SHP77 (cell line): ENCODE results near the gene WSCD1.

Experiments
- DNase-seq, 2 experiments: peaks; one replicate each; lab custom pipeline; 2025; lab: John Stamatoyannopoulos, UW

WSCD1 gene

DNA sequence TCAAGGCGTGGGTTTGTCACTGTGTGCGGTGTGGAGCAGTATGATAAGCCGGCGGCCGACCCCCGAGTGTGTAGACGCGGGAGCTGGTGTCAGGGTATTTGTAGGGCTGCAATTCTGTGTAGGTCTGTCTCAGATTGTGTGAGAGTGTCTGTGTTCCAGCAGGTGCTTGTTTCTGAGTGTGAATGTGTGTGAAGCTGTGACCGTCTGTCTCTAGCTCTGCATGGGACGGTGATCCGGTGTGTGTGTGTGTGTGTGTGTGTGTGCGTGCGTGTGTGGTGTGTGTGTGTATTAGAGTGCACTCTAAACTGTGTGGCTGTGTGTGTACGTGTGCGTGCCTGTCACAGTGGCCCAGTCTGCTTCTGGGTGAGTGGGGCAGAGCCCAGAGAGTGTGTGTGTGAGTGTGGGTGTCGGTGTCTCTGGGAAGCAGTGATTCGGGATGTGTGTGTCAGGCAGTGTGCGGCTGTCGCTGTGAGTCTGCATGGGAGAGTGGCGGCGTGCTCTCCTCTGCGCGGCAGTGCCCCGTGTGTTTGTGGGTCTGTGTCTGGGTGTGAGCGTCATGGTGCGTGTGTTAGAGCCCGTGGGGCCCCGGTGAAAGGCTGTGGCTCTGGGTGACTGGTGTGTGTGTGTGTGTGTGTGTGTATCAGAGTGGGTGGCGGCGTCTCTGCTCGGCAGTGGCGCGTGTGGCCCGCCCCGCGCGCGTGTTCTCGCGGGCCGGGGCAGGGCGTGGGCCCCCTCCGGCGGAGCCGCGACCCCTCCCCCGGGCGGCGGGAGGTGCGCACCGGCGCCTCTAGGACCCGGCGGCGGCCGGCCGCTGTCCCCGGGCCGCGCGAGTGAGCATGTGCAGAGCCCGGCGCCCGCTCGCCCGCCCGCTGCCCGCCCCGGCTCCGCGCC, at the start of gene WSCD1:
Gene WSCD1 (plus strand): TSS at position 841 of the 891 bp plus-strand sequence. CDS start 10,280 bp downstream, outside the sequence.
- DNase-seq: no peak

DNA sequence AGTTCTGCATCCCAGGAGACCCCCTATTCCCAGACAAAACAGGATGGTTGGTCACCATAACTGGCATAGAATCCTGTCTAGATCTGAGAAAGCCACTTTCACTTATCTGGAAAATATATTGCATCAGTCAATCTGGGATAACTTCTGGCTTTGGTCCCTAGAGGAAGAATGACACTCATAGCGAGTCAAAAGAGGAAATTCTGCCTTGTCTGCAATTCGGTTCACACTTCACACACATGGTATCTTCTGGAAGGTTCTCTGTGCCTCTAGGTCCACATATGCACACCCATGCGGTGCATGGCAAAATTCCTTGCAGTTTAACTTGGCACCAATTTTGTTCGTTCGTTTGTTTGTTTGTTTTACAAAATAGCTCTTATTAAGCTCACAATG, 49.2 kb upstream of the WSCD1 start:
- DNase-seq: no peak

DNA sequence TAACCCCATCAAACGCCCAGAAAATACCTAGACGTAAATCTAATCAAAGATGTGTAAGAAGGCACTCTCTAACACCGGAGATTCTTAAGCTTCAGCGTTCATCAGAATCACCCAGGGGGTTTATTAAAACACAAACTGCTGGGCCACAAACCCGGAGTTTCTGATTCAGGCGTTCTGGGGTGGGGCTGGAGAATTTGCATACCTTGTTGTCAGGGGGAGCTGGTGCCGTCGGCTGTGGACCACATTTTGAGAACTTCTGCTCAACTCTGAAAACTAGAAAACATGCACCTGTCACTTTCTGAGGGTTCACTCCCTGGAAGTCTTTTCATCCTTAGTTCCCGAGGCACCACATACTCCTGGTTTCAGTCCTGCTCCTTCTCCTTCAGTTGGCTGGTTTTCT, 48.6 kb upstream of the WSCD1 start:
- no peak for DNase-seq

DNA sequence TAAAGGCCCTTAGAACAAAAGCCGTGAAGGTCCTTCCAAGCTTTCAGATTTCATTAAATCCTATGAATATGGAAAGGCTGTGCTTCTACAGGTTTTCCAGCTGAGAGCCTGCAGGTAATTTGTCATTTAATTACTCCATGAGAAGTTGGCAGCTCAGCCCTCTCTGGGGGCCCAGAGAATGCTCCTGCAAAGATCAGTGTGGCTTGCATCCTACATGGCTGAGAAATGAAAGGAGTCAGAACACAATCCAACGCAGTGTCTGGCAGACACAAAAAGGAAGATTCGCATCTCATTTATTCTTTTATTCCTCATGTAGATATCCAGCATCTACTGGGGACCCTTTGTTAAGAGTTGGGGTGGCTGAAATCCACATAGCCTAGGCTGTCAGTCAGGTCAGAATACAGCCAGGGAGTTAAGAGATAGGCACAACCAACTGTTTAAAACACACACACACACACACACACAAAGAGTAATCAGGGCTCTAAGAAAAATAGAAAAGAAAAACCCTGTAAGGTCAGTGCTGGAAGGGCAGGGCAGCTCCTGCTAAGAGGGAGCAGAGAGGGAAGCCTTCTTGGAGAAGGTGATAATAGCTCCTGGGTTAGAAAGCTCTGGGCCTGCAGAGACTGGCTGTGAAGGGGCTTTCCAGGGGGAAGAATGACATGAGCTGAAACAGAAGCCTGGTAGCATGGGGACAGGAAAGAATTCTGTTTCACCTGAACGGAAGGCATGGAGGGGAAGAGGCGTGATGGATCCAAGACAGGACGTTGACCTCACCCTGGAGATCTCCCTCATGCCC, 46.9 kb upstream of the WSCD1 start:
- no peak for DNase-seq

DNA sequence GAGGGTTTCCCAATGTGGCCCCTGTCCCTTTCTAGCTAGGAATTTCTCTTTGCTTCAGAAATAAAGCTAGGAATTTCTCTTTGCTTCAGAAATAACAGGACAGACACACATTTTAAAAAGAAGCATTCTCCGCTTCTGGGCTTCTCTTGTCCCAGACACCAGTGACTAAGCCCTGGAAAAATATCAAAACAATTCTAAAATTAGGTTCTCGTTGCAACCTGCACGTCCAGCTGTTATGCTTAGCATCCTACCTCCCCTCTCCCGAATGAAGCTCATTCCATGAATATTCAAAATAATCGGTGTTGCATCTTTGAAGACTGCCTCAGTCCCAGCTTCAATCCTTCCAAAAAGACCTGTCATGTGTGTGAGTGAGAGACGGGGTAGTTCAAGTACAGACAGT, 45.6 kb upstream of the WSCD1 start:
- DNase-seq: no peak

DNA sequence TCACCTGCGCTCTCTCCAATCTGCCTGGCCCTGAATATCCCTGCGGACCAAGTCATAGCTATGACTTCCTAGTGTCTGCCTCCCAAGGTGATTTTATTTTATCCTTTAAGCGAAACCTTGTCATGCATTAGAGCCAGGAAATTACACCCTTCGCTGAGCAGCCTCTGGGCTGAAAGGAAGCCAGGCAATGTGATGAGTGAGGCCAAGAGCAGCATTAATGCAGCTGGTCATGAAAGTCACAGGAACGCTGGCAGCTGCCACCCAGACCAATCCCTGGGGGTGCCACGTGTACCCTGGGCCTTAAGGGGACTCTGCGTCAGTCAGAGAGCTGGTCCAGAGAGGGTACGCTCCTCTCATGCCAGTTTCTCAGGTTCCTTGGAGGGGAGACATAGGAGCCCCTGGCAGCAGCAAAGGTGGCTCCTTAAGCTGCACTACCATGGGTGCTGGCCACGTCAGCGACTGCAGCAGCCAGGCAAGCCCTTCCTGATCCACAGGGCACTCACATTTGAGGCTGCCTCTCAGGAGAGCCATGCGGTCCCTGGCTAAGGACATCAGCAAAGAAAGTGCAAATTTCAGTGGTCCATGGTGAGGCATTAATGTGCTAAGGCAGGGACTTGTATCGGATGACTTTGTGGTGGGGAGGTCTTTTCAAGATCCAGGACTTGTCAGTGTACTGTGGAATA, 42.7 kb upstream of the WSCD1 start:
- no peak for DNase-seq

DNA sequence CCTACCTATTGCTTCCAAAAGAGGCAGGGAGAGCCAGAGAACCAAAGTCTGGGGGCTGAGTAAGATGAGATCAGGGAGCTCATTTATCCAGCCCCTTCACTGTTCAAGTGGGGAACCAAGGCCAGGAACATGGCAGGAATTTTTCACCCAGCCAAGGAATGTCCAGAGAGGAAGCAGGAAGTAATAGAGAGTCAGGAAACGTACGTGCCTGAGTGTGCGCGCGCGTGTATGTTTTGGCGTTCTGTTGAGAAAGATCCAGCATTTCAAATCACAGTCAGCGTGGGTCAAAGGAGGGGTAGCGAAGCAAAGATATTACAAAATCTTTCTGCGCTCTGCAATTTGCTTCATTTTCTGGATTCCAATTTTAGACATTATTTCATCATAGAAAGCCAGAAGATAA, 41.9 kb upstream of the WSCD1 start:
- DNase-seq: no peak

DNA sequence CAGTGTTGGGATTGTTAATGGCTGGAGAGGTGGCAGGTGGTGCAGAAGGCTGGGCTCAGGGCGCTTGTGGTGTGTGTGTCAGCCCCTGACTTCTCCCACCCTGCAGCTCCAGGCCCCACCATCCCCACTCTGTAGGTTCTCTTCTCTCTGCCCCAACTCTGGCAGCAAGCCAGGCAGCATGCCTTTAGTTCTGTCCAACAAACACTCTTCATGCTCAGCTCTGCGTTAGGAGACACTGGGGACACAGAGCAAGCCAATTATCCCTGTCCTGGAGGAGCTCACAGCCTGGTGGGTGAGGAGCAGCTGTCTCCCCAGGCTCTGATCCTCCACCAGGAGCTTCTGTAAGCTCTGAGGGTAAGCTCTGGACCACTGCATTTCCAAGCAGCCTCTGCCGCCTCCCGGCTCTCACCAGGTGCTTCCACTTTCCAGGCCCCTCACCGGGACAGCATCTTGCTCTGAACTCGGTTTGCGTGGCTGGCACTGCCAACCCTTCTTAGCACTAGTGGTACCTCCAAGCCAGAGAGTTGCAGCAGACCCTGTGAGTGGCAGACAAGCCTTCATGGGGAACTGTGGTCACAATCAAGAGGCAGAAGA, 34.3 kb upstream of the WSCD1 start:
- no peak for DNase-seq

DNA sequence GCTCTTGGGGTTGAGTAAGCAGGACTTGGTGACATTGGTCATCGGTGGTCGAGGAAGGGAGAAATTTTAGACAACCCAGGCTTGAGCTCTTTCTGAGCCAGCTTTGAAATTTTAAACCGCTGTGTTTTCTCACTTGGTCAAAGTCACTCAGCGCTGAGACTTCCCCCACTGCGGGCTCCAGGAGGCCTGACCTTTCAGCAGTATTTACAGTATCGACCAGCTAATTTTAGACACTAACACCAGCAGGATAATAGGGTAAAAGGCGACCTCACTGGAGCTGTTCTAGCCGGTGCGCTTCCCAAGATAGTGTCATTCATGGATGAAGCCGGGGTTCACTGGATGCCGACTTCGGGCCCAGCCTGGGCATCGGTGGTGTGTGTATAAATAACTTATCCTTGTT, 29.7 kb upstream of the WSCD1 start:
- DNase-seq: no peak

DNA sequence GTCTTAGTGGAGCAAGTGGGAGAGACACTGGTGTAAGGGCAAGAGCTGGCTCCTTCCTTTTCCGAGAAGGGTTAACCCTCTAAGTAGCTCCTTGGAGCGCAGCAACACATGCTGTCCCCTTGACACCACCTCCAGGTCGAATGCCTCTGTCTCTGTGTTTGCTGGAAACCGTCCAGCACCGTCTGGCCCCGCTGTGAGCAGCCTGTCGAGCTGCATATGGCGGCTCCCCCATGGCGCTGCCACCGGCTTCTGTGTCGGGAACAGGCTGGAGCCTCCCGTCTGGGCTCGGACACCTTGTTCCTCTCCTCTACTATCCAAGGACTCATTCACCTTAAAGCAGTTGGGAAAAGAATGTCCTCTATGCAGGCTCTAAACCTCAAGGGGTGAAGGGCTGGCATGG, 28.9 kb upstream of the WSCD1 start:
- peak in 1 of 2 experiments; percentile 16 for DNase-seq

DNA sequence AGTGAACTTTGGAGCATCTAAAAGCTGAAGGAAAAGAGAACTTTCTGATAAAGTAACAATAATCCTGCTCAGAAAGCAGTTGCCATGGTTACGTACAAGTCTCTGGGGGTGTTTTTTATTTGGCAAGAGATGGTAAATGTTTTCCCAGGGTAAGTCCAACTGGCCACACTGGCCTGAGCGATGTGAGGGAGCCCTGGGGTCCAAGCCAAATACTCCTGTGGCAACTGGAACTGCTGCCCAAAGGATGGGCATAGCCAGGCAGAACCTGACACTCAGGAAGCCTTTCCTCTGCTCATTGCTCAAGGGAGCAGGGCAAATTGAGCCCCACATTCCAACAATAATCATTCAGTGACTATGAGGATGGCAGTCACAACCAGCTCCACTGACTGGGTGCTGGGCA, 26.8 kb upstream of the WSCD1 start:
- no peak for DNase-seq

DNA sequence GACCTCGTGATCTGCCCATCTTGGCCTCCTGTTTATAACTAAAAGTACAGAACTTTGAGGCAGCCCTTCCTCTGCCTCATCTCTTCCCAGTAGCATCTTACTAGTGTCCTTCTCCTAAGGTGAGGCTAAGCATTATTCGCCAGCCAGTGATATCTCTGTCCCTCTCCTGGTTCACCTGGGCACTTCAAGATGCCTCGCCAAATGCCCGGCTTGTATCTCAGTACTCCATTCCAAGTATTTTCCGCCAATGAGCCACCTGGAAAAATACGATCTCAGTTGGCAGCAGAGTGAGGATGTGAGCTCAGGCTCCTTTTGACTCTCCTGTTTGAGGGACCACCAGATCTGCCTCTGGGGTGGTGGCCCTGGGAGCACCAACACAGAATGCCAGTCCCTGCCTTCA, 25.9 kb upstream of the WSCD1 start:
- no peak for DNase-seq

DNA sequence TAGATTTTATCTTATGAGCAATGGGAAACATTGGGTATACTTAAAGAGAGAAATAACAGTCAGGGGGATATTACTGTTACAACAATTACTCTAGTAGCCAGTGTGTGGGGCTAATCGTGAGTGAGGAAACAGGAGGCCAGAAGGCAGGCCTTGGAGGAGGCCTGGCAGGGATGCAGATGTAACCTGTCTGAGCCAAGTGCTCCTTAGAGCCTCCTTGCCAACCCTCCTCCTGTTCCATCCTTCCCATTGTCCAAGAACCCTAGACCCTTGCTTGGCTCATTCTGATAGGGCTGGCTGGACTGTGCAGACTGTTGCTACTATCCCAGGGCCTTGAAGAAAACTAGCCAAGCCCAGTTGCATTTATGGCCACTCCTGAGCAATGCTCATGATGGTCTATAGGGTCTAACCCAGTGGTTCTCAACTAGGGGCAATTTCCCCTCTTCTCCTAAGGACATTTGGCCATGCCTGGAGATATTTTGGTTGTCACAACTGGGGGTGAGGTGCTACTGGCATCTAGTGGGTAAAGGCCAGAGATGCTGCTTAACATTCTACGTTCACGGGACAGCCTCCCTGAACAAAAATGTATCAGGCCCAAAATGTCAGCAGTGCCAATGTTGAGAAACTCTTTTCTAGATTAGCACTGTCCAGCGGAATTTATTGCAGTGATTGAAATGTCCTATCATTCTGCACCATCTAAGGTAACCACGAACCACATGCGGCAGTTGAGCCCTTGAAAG, 24.4 kb upstream of the WSCD1 start:
- DNase-seq: no peak

DNA sequence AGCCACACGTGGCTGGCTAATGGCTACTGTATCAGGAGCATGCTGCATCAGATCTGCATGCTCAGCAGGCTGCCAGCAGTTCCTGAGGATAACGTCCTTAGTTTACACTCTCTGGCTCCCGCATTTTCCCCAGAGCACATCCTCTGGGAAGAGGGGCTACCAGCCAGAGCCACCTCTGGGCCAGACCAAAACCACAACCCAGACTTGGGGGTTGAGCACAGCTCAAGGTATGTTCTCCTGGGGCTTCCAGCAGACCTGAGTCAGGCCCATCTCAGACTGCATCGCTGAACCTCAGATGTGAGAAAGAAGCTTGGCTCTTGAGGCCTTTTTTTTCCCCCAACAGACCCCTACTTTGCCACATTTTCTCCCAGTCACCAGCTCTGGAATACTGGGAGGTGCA, 23.7 kb upstream of the WSCD1 start:
- no peak for DNase-seq

DNA sequence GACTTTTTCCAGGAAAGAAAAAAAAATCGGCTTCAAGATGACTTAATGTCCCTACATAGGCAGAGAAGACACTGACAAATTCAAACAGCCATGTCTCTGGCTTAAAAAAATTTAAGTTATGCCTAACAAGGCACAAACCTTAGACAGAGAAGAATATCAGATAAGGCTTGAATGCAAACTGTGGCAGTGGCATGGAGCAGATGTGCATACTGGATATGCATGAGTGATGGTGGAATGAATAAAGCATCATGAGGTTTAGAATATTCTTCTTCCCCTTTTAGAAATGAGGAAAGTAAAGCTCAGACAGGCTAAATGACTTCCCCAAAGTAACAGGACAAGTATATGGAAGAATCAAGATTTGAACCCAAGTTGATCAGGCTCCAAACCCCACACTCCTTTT, 23.2 kb upstream of the WSCD1 start:
- no peak for DNase-seq

DNA sequence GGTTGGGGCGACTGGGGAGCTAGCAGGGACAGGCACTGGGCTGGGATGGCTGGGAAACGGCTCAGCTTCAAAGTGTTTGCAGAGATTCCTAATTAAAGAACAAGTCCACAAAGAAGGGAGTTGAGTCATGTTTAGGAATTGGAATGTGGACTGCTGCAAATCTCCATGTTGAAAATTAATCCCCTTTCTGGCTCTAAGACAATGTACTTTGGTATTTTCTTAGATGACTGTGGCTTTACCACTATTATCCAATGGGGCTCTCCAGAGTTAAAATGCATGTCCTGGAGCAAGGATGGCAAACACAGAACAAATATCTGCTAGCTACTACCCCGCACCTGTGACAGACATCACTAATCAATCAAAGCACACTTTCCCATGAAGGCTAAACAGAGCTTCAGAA, 22.2 kb upstream of the WSCD1 start:
- DNase-seq: no peak

DNA sequence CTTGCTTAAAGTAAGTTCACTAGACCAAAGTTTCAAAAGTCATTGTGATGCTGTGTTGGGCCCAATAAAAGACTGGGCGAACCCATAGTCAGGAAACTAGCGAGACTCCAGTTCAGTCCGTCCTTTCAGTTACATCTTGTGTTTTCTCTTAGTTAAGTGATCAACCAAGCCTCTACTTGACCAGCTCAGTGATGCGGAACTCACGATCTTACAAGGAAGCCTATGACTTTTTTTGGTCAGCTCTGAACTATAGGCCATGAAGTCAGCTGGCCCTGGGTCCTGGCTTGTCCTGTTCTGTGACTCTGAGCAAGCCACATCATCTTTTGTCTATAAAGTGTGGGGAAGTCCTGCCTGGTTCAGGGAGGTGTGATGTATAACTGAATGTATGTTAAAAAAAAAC, 21.7 kb upstream of the WSCD1 start:
- DNase-seq: no peak

DNA sequence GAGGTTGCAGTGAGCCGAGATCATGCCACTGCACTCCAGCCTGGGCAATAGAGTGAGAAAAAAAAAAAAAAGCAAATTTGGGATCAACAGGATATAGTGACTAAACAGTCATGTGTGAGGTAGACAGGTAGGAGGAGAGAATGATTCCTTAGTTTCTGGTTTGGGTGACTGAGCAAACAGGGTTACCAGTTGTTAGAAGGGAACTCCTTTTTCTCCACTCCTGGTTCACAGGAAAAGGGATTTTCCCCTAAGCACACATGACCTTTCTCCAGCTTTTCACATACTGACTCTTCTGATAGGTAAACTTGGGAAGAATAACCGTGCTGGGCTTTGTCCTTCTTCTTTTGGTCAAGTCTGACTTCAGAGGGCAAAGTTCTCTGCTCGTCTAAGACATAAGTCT, 17.3 kb upstream of the WSCD1 start:
- no peak for DNase-seq

DNA sequence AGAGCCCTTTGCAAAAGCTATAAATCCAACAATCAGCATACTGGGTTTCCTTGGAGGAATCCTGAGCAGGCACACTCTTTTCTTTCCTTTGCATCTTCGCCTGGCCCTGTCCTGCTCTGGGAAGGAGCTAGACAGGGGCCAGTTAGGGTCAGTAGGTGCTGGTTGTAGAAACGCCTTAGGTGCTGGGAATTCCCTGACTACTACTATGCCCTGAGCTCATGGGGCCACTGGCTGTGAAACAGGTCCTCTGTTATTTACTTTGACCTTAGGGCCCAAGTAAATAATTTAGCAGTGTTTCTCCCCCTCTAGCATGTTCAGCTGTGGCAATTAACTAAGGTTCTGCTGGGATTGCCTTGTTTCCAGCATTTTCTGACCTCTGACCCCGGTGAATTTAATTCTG, 15.8 kb upstream of the WSCD1 start:
- DNase-seq: no peak

DNA sequence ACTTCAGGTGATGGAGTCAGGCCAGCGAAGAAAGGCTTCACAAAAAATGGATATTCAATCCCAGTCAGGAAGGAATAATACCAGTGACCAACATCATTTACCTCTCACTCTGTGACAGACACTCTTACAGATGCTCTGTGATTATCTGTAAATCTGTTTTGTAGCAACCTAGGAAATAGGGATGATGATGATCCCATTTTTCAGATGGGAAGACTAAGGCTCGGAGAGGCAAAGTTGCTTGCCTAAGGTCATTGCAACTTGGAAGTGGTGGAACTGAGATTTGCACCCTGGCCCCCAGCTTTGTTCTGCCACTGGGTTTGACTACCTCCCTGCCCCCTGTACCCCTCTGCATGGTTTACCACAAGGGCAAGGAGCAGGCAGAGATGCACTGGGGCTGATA, 14.1 kb upstream of the WSCD1 start:
- DNase-seq: no peak

DNA sequence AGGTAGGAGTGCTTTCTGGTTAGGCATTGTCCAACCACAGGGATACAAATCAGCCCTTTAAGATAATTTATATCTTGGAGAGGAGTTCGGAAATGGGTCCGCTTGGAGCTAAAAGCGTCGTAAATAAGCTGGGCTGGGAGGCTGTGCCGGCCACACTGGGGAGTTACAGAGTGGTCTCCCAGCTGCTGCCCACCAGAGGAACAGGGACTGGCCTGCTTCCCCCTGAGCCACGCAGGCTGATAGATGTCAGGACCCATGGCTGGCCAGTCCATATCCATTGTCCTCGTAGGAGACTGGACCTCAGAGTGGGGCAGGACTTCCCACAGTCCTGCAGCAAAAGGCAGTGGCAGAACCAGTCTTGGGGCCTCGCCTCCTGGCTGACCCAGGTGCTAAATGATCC, 12.6 kb upstream of the WSCD1 start:
- no peak for DNase-seq

DNA sequence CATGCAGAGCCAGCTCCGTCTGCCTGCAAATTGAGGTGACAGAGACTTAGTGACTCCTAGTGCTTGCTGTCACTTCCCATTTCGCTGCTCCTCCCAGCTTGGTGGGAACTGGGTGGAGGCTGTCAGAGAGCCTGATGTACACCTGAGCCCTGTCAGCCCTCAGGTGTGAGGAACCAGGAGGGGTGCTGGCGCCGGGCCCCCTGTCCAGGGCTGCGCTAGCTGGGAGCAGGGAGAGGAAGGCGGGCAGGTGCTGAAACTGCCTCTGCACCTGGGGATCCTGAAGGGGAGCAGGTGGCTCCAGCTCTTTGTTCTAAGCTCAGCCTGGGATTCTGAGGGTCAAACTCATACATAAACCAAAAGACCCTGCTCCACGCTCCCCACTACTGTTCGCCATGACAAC, 10.8 kb upstream of the WSCD1 start:
- no peak for DNase-seq
